SU-DHL-6 (cell line): ENCODE measurements around the gene COG5.

Experiments
- EZH2phosphoT487 ChIP-seq: fragments of 200-600 bp; sonication (generic), shearing (Covaris generic); conservative IDR thresholded peaks from 2 replicates; pipeline ENCODE4 v1.6.1; 2018; ENCODE audit warnings: mild to moderate bottlenecking, antibody characterized with exemption, low read length, moderate library complexity, mixed read lengths
- TF ChIP-seq, protein P1 (sequence below): fragments of 200-600 bp; sonication (generic); IDR thresholded peaks from one replicate; pipeline ENCODE4 v1.5.1; 2017; ENCODE audit warnings: antibody characterized with exemption, mild to moderate bottlenecking, low read length, moderate library complexity; ENCODE audit not compliant: insufficient read depth, poor library complexity, severe bottlenecking

DNA sequence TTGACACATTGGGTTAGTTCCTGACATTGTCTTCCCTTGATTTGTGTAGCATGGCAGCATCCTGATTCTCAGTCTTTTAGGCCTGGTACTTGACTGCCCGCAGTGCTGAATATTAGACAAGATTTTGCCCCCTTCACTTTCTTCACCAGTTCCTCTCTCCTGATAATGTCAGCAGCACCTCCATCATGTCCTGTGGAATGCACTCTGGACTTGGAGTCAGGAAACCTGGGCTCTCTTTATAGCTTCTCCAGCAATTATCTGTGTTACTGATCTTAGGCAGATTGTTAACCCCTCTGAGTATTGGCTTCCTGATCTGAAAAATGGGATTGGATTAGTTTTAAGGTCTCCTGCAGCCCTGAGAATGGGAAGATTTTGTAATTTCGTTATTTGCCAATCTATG, 375.9 kb downstream of the COG5 start:
- TF ChIP-seq, protein P1, sequence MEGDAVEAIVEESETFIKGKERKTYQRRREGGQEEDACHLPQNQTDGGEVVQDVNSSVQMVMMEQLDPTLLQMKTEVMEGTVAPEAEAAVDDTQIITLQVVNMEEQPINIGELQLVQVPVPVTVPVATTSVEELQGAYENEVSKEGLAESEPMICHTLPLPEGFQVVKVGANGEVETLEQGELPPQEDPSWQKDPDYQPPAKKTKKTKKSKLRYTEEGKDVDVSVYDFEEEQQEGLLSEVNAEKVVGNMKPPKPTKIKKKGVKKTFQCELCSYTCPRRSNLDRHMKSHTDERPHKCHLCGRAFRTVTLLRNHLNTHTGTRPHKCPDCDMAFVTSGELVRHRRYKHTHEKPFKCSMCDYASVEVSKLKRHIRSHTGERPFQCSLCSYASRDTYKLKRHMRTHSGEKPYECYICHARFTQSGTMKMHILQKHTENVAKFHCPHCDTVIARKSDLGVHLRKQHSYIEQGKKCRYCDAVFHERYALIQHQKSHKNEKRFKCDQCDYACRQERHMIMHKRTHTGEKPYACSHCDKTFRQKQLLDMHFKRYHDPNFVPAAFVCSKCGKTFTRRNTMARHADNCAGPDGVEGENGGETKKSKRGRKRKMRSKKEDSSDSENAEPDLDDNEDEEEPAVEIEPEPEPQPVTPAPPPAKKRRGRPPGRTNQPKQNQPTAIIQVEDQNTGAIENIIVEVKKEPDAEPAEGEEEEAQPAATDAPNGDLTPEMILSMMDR = no peak
- TF ChIP-seq EZH2phosphoT487 = no peak
